ENCODE results near the gene SLC6A6. TPM values are rescaled to one million over a fixed set of nuclear protein-coding genes. Genes with fewer than 3 reads are reported as not detected.

The SLC6A6 gene
- total and polyA plus RNA-seq, 4 donors, result 0.92 to 7.2 (median 2.9) TPM

DNA sequence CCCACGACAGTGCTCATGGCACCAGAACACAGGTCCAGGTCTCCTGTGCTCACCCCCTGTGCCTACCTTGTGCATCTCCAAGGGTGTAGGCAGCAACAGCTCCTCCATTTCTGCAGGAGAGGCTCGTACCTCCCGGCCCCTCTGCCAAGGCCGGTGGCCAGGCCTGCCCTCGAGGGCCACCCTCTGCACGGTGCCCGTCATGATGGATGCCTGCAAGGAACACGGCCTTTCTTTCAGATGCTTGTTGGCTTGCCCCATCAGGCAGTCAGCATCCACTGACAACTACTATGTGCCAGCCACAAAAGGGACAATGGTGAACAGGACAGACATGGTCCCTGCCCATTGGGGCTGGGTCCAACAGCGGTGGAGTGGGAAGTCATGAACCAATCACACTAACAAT is 93.9 kb downstream of the SLC6A6 start:
- Histone ChIP-seq H3K9me3 (ENCODE audit: control insufficient read depth in 4 of 4, low read length in 3 of 4) (no peaks in the 10 kb centered on the region), H3K9ac (ENCODE audit: low read depth in 1 of 2, low read length in 2 of 2) (no peak overlapping the region), H3K36me3 (ENCODE audit: control insufficient read depth in 4 of 4, insufficient read depth in 3 of 4, low read depth in 1 of 4, low read length in 3 of 4) (no peaks in the 10 kb centered on the region), H3K27ac (ENCODE audit: low read depth in 1 of 2, low read length in 2 of 2) (no peak overlapping the region), H3K4me3 (ENCODE audit: low read depth in 1 of 3, low read length in 3 of 3) (no peak overlapping the region), H3K27me3 (ENCODE audit: control insufficient read depth in 4 of 4, insufficient read depth in 4 of 4, low read length in 3 of 4) (no peaks in the 10 kb centered on the region), H3K4me1 (ENCODE audit: control insufficient read depth in 4 of 4, insufficient read depth in 4 of 4, low read length in 3 of 4) (no peaks in the 10 kb centered on the region)
- WGBS, result 94% methylated on average over 9 of the region's 9 CpGs
- no peak for DNase-seq (ENCODE audit: low spot score)
- TF ChIP-seq FOXA1 (IDR thresholded peaks at IDR 0.05) (no peak), TAF1 (conservative IDR thresholded peaks at IDR 0.05) (no peak), GABPA (IDR thresholded peaks at IDR 0.05 in 1 of 2, conservative IDR thresholded peaks at IDR 0.05 in 1 of 2) (no peak), RAD21 (IDR thresholded peaks at IDR 0.05) (no peak), JUND (IDR thresholded peaks at IDR 0.05) (no peak), EGR1 (IDR thresholded peaks at IDR 0.05; ENCODE audit: low read depth in 2 of 2) (no peak), RXRA (IDR thresholded peaks at IDR 0.05) (no peak), HNF4G (IDR thresholded peaks at IDR 0.05) (no peak), HNF4A (conservative IDR thresholded peaks at IDR 0.05) (no peak), NR2F2 (IDR thresholded peaks at IDR 0.05) (no peak), SP1 (IDR thresholded peaks at IDR 0.05) (no peak)
- TF ChIP-seq, protein P1, sequence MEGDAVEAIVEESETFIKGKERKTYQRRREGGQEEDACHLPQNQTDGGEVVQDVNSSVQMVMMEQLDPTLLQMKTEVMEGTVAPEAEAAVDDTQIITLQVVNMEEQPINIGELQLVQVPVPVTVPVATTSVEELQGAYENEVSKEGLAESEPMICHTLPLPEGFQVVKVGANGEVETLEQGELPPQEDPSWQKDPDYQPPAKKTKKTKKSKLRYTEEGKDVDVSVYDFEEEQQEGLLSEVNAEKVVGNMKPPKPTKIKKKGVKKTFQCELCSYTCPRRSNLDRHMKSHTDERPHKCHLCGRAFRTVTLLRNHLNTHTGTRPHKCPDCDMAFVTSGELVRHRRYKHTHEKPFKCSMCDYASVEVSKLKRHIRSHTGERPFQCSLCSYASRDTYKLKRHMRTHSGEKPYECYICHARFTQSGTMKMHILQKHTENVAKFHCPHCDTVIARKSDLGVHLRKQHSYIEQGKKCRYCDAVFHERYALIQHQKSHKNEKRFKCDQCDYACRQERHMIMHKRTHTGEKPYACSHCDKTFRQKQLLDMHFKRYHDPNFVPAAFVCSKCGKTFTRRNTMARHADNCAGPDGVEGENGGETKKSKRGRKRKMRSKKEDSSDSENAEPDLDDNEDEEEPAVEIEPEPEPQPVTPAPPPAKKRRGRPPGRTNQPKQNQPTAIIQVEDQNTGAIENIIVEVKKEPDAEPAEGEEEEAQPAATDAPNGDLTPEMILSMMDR (IDR thresholded peaks at IDR 0.05; ENCODE audit: low read depth, low read length, missing input control), result no peak
- TF ChIP-seq, protein P2, sequence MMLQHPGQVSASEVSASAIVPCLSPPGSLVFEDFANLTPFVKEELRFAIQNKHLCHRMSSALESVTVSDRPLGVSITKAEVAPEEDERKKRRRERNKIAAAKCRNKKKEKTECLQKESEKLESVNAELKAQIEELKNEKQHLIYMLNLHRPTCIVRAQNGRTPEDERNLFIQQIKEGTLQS (IDR thresholded peaks at IDR 0.05), result no peak
- TF ChIP-seq, protein P3, sequence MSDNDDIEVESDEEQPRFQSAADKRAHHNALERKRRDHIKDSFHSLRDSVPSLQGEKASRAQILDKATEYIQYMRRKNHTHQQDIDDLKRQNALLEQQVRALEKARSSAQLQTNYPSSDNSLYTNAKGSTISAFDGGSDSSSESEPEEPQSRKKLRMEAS (IDR thresholded peaks at IDR 0.05), result no peak

DNA sequence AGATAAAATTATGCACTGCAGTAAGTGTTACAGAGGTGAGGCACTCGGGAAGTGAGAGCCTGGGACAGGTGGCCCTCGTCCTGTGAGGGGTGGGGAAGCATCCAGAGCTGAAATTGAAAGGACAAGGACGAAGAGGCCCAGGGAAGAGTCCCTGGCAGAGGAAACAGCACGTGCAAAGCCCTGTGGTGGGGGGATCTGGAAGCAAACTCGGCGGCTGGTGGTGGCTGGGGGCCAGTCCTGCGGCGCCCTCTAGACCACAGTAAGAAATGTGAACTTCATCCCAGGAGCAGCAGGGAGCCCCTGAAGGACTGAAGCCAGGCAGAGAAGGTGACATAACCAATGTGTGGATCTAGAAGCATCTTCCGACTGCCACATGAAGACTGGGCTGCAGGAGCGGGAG is 94.9 kb downstream of the SLC6A6 start:
- H3K9ac ChIP-seq (ENCODE audit: low read depth in 1 of 2, low read length in 2 of 2), result no peak overlapping the region
- no peaks in the 10 kb centered on the region for H3K4me1 ChIP-seq (ENCODE audit: control insufficient read depth in 4 of 4, insufficient read depth in 4 of 4, low read length in 3 of 4)
- no peak for TF ChIP-seq FOXA1 (IDR thresholded peaks at IDR 0.05)
- no peak for TF ChIP-seq FOXA2 (IDR thresholded peaks at IDR 0.05)
- TF ChIP-seq EGR1 (IDR thresholded peaks at IDR 0.05; ENCODE audit: low read depth in 2 of 2), result no peak
- TF ChIP-seq, protein P1 (IDR thresholded peaks at IDR 0.05; ENCODE audit: low read depth, low read length, missing input control), result no peak
- TF ChIP-seq GABPA (IDR thresholded peaks at IDR 0.05 in 1 of 2, conservative IDR thresholded peaks at IDR 0.05 in 1 of 2), result no peak
- TF ChIP-seq RXRA (IDR thresholded peaks at IDR 0.05), result no peak
- TF ChIP-seq, protein P3 (IDR thresholded peaks at IDR 0.05), result no peak
- no peak for TF ChIP-seq TAF1 (conservative IDR thresholded peaks at IDR 0.05)
- TF ChIP-seq HNF4G (IDR thresholded peaks at IDR 0.05), result no peak
- no peak for TF ChIP-seq YY1 (IDR thresholded peaks at IDR 0.05)
- H3K4me3 ChIP-seq (ENCODE audit: low read depth in 1 of 3, low read length in 3 of 3), result no peak overlapping the region
- no peak overlapping the region for H3K27ac ChIP-seq (ENCODE audit: low read depth in 1 of 2, low read length in 2 of 2)
- H3K27me3 ChIP-seq (ENCODE audit: control insufficient read depth in 4 of 4, insufficient read depth in 4 of 4, low read length in 3 of 4), result no peaks in the 10 kb centered on the region
- no peak for DNase-seq (ENCODE audit: low spot score)
- H3K36me3 ChIP-seq (ENCODE audit: control insufficient read depth in 4 of 4, insufficient read depth in 3 of 4, low read depth in 1 of 4, low read length in 3 of 4), result no peaks in the 10 kb centered on the region
- no peaks in the 10 kb centered on the region for H3K9me3 ChIP-seq (ENCODE audit: control insufficient read depth in 4 of 4, low read length in 3 of 4)
- WGBS, result 70% methylated on average over 10 of the region's 10 CpGs

Measured in liver (tissue), 9 donors.